Mononuclear cell (primary cell): ENCODE results near the gene S1PR5. TPM values are rescaled to one million over a fixed set of nuclear protein-coding genes. Genes with fewer than 3 reads are reported as not detected.
A peak's percentile ranks its signal among the peaks of the same experiment; 100 is the strongest.
"Not testable (repeated sequence)": the region's sequence is repeated elsewhere in the genome, so short reads cannot be mapped to it uniquely, and the experiment has no call there.

Source experiments
- H3K27me3 ChIP-seq: 2 replicates; pipeline ENCODE4 v1.6.0; 2011; ENCODE audit warnings: low read length, control low read depth; ENCODE audit not compliant: insufficient read depth
- H3K4me1 ChIP-seq: 2 replicates; pipeline ENCODE4 v1.5.1; 2011; ENCODE audit warnings: mild to moderate bottlenecking, low read length, control low read depth; ENCODE audit not compliant: insufficient read depth
- H3K4me3 ChIP-seq: 2 replicates; pipeline ENCODE4 v1.5.1; 2011; ENCODE audit warnings: mild to moderate bottlenecking, low read length, moderate library complexity
- H3K9me3 ChIP-seq: 2 replicates; pipeline ENCODE4 v1.5.1; 2011; ENCODE audit warnings: low read depth, mild to moderate bottlenecking, control low read depth, low read length
- total RNA-seq: library from RNA; depleted of rRNA; stranded (reverse); fragments of >200 nt; gene quantifications from one replicate; pipeline ENCODE4 v1.2.3, GENCODE V29; 2012

Gene S1PR5
- total RNA-seq, 1 donor = 36.9 TPM

DNA sequence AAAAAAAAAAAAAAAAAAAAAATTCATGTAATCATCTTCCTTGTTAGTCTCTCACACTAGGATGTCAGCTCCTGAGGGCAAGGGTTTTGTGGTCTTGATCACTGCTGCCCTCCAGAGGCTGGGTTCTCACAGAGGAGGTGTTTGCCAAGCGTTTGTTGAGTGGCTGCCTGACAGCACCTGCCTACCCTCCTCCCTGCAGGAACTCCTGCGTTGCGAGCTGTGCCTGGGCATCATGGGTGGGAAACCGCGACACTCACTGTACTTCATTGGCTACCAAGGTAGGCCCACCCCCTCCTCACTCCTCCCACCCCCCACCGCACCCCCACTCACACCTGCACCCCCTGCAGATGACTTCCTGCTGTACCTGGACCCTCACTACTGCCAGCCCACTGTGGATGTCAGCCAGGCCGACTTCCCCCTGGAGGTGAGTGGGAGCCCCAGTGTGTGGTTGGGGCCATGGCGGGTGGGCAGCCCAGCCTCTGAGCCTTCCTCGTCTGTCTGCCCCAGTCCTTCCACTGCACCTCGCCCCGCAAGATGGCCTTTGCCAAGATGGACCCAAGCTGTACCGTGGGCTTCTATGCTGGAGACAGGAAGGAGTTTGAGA, 34.6 kb upstream of the S1PR5 start:
- Histone ChIP-seq H3K4me3 (no peak overlapping the region), H3K4me1 (peaks cover 47% of the 10 kb centered on the region)

DNA sequence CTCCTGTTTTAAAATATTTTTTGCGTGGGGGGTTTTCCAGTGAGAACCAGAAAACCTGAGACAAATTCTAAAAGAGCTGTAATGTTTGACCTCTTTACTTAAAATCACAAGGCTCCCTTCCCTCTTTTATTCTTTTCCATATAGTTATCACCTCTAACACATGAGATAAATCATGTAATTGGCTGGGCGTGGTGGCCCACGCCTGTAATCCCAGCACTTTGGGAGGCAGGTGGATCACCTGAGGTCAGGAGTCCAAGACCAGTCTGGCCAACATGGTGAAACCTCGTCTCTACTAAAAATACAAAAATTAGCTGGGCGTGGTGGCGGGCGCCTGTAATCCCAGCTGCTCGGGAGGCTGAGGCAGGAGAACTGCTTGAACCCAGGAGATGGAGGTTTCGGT, 33.8 kb upstream of the S1PR5 start:
- peaks cover 42% of the 10 kb centered on the region for H3K4me1 ChIP-seq
- H3K27me3 ChIP-seq, H3K4me3 ChIP-seq, H3K9me3 ChIP-seq: not testable (repeated sequence)

More for the DNA sequence above, 34.6 kb upstream of the S1PR5 start:
- Histone ChIP-seq H3K9me3 (no peaks in the 10 kb centered on the region), H3K27me3 (no peaks in the 10 kb centered on the region)

- H3K27me3 ChIP-seq = no peaks in the 10 kb centered on the region
- no peak overlapping the region for H3K4me3 ChIP-seq
- peaks cover 40% of the 10 kb centered on the region for H3K4me1 ChIP-seq
- no peaks in the 10 kb centered on the region for H3K9me3 ChIP-seq
Observed at GRCh38 chr19:10550336-10550735, 33.1 kb upstream of the S1PR5 start.

DNA sequence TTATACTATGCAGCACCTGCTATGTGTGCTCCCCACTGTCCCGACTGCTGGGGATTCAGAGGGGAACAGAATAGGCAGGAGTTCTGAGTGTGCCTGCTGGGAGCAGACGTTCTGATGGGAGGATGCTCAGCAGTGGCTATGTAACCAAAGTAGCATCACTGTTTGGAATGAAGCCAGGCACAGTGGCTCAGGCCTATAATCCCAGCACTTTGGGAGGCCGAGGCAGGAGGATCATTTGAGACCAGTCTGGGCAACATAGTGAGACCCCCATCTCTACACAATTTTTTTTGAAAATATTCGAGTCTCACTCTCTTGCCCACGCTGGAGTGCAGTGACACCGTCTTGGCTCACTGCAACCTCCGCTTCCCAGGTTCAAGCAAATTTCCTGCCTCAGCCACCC, 32.5 kb upstream of the S1PR5 start:
- Histone ChIP-seq H3K9me3 (no peaks in the 10 kb centered on the region), H3K27me3 (no peaks in the 10 kb centered on the region), H3K4me1 (peaks cover 40% of the 10 kb centered on the region), H3K4me3 (no peak overlapping the region)

GRCh38 chr19:10548746-10549276, 31.6 kb upstream of the S1PR5 start:
- H3K4me1 ChIP-seq = peaks cover 37% of the 10 kb centered on the region
- H3K27me3 ChIP-seq = no peaks in the 10 kb centered on the region

GRCh38 chr19:10546817-10547216, 29.6 kb upstream of the S1PR5 start:
- Histone ChIP-seq H3K9me3 (no peaks in the 10 kb centered on the region), H3K4me1 (peaks cover 22% of the 10 kb centered on the region), H3K4me3 (no peak overlapping the region), H3K27me3 (no peaks in the 10 kb centered on the region)

More at GRCh38 chr19:10548746-10549276, 31.6 kb upstream of the S1PR5 start:
- no peak overlapping the region for H3K4me3 ChIP-seq
- H3K9me3 ChIP-seq = no peaks in the 10 kb centered on the region

DNA sequence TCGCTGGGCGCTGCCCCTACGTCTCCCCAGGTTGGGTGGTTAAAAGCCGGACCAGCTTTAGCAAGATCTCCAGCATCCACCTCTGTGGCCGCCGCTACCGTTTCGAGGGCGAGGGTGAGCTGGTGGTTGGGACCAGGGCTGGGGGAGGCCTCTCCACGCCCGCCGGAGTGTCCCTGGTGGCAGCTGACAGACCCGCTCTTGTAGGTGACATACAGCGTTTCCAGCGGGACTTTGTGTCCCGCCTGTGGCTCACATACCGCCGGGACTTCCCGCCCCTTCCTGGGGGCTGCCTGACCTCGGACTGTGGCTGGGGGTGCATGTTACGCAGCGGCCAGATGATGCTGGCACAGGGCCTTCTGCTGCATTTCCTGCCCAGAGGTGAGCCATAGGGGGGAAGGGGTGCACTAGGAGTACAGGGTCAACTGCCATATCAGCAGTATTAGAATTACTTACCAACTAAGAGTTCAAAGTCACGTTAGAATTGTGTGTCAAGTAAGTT, 27.6 kb upstream of the S1PR5 start:
- H3K4me1 ChIP-seq = peaks cover 28% of the 10 kb centered on the region
- no peaks in the 10 kb centered on the region for H3K9me3 ChIP-seq
- no peaks in the 10 kb centered on the region for H3K27me3 ChIP-seq
- peak overlapping the region; percentile 81 for H3K4me3 ChIP-seq

- Histone ChIP-seq H3K9me3 (no peaks in the 10 kb centered on the region), H3K27me3 (no peaks in the 10 kb centered on the region), H3K4me1 (peaks cover 29% of the 10 kb centered on the region), H3K4me3 (peak overlapping the region; percentile 81)
Observed at GRCh38 chr19:10544242-10544752, 27.1 kb upstream of the S1PR5 start.

DNA sequence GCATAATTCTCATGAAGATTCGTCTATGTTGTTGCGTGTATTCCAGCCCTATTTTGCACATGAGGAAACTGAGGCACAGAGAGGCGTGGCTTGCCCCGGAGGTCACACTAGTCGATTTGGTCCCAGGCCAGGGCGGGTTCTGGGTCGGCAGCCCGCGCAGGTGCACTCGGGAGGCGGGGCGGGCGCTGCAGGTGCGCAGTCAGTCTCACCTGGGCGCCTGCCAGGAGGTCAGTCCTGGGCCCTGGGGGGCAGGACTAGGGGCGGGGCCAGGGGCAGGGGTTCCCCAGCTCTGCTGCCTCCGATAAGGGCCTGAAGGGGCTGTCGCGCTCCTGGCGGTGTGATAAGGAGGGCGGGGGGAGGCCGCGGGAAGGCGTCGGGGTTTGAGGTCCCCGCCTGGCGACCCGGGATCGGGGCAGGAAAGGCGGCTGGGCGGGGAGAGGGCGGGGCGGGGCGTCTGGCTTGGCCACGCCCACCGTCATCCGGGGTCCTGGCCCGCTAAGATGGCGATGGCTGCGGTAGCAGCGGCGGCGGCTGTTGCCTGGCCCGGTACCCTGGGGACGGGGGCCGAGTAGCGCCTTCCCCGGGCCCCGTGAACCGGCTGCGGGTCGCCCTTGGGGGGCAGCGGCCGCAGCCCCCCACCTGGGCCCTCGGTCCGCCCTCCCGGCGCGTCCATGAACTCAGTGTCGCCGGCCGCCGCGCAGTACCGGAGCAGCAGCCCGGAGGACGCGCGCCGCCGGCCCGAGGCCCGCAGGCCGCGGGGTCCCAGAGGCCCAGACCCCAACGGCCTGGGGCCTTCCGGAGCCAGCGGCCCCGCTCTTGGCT, 26.4 kb upstream of the S1PR5 start, which contains the start of gene ATG4D:
Gene ATG4D (plus strand): TSS at position 485 of the 822 bp plus-strand sequence. CDS start 187 bp downstream, at position 672.
- Histone ChIP-seq H3K9me3 (no peaks in the 10 kb centered on the region), H3K27me3 (no peaks in the 10 kb centered on the region), H3K4me1 (peaks cover 32% of the 10 kb centered on the region), H3K4me3 (peak within 1 kb of the TSS; percentile 81)

DNA sequence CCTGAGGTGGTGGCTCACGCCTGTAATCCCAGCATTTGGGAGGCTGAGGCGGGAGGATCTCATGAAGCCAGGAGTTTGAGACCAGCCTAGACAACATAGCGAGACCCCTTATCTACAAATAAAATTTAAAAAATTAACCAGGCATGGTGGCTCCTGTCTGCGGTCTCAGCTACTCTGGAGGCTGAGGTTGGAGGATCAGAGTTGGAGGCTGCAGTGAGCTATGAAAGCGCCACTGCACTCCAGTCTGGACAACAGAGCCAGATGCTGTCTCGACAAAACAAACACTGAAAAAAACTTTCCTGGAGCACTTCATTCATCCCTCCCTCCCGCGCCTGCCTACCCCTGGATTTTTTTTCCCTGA, 25.8 kb upstream of the S1PR5 start:
- Histone ChIP-seq H3K27me3 (peaks cover 1% of the 10 kb centered on the region), H3K9me3 (no peaks in the 10 kb centered on the region), H3K4me1 (peaks cover 32% of the 10 kb centered on the region), H3K4me3 (peak overlapping the region; percentile 81)

DNA sequence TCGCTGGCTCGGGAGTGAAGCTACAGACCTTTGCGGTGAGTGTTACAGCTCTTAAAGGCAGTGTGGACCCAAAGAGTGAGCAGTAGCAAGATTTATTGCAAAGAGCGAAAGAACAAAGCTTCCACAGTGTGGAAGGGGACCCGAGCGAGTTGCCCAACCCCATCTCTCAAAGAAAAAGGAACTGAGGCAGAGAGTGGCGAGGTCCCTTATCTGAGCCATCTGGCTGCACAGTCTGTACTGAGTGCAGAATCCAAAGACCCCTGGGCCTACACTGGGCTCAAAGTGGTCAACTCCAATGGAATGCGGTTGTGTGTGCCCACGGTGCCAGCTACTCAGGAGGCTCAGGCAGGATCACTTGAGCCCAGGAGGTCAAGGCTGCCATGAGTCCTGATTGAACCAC, 21.8 kb upstream of the S1PR5 start:
- H3K4me3 ChIP-seq, H3K9me3 ChIP-seq, H3K27me3 ChIP-seq: not testable (repeated sequence)
- H3K4me1 ChIP-seq = peaks cover 15% of the 10 kb centered on the region

- Histone ChIP-seq H3K27me3 (peaks cover 3% of the 10 kb centered on the region), H3K4me3 (no peak overlapping the region), H3K4me1 (peaks cover 15% of the 10 kb centered on the region)
Observed at GRCh38 chr19:10538204-10538983, 21.1 kb upstream of the S1PR5 start.

GRCh38 chr19:10537668-10538067, 20.4 kb upstream of the S1PR5 start:
- peaks cover 3% of the 10 kb centered on the region for H3K27me3 ChIP-seq
- no peaks in the 10 kb centered on the region for H3K9me3 ChIP-seq
- H3K4me3 ChIP-seq = no peak overlapping the region
- peaks cover 10% of the 10 kb centered on the region for H3K4me1 ChIP-seq

More at GRCh38 chr19:10538204-10538983, 21.1 kb upstream of the S1PR5 start:
- H3K9me3 ChIP-seq = no peaks in the 10 kb centered on the region

GRCh38 chr19:10535613-10536012, 18.4 kb upstream of the S1PR5 start:
- H3K9me3 ChIP-seq = no peaks in the 10 kb centered on the region
- peaks cover 3% of the 10 kb centered on the region for H3K27me3 ChIP-seq
- no peak overlapping the region for H3K4me3 ChIP-seq
- H3K4me1 ChIP-seq = peaks cover 5% of the 10 kb centered on the region
